ENCODE results near the gene ELOVL6. TPM values are rescaled to one million over a fixed set of nuclear protein-coding genes. Genes with fewer than 3 reads are reported as not detected.
"Not testable (repeated sequence)": the region's sequence is repeated elsewhere in the genome, so short reads cannot be mapped to it uniquely, and the experiment has no call there.

Gene ELOVL6
- not detected for polyA plus RNA-seq (ENCODE audit: low read depth in 6 of 6)

DNA sequence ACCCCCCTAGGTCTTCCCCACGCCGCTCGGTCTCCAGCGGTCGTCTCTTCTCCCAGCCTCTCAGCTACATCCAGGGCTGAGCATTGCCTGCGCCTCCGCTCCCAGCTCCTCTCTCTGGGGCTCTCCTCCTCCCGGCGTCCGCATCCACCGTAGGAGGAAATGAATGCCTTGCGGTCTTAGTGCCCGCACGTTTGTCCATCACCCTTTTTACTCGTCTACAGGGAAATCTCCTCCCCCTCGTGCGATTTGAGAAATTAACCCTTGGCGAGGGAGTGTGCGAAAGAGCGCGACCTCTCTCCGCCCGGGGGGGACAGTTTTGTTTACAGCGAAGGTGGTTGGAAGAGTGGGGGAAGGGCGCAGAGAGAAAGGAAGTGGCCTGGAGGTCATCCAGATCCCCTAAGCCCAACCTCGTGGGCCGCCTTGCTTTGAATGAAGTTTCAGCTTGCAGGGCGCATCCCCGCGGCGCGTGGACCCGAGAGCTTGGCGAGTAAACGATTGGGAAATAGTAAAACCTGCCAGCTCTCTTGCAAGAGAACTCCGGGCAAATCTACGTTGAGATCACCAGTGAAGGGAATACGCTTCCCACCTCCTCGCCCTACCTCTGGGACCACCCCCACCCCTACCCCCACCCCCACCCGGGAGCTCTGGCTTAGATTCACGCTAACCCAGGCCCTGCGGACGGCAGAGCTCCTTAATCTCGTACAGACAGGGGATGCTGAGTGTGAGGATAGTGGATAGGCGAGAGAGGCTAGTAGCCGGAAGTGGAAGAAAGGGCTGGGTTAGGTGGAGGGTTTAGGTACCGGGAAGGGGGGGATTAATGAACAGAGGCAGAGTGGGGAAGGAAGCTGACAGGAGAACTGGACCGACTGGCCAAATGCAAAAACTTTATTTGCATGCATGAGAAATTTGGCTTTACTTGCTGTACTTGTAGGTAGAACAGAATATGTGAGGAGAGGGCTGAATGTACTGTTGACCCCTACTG lies at the start of gene ELOVL6:
Gene ELOVL6, minus strand, starts transcription at position 181 of the 982 bp plus-strand sequence. CDS start 280 bp downstream, outside the sequence.
- DNase-seq, result peak; percentile 10
- no peaks in the 10 kb centered on the region for H3K9me3 Mint-ChIP-seq
- no peak for ATAC-seq (ENCODE audit: low read depth in 2 of 2)
- no peaks in the 10 kb centered on the region for H3K36me3 Mint-ChIP-seq
- H3K4me1 Mint-ChIP-seq, result peaks cover 30 to 36% (median 35%) of the 10 kb centered on the region in 3 donors
- peak within 1 kb of the TSS; percentile 89 to 99 (median 96) for H3K4me3 Mint-ChIP-seq
- H3K27me3 Mint-ChIP-seq, result no peaks in the 10 kb centered on the region
- peak within 1 kb of the TSS; percentile 67 to 90 (median 82) for H3K27ac Mint-ChIP-seq

DNA sequence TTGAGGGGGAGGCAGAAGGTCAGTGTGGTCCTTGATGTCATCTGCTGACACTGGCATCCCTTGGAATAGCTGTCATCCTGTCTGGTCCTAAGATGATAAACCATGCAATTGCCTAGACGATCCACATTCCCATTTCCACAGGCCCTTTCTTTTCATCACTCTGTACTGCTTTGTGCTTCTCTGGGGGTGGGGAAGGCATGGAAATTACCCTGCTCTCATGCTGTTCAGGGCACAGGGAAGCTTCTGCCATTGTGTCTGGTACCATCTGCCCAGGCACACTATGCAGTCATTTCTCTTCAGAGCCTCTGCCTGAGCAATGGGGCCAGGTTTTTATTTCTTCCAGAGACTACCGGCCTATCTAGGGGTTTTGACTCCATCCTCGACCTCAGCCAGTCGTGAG lies 49.7 kb upstream of the ELOVL6 start:
- DNase-seq (no peak), ATAC-seq (ENCODE audit: low read depth in 2 of 2) (no peak)
- Mint-ChIP-seq H3K27me3 (peaks cover 0 to 8% (median 5%) of the 10 kb centered on the region in 3 donors), H3K27ac (no peak overlapping the region), H3K36me3 (no peaks in the 10 kb centered on the region), H3K4me1 (no peaks in the 10 kb centered on the region), H3K9me3 (no peaks in the 10 kb centered on the region), H3K4me3 (no peak overlapping the region)

GRCh38 chr4:110247591-110247990 lies 49.2 kb upstream of the ELOVL6 start:
- Mint-ChIP-seq H3K9me3 (no peaks in the 10 kb centered on the region), H3K36me3 (no peaks in the 10 kb centered on the region), H3K4me3 (no peak overlapping the region), H3K27ac (no peak overlapping the region), H3K4me1 (no peaks in the 10 kb centered on the region), H3K27me3 (peaks cover 0 to 8% (median 5%) of the 10 kb centered on the region in 3 donors)
- ATAC-seq (ENCODE audit: low read depth in 2 of 2) (no peak), DNase-seq (no peak)

DNA sequence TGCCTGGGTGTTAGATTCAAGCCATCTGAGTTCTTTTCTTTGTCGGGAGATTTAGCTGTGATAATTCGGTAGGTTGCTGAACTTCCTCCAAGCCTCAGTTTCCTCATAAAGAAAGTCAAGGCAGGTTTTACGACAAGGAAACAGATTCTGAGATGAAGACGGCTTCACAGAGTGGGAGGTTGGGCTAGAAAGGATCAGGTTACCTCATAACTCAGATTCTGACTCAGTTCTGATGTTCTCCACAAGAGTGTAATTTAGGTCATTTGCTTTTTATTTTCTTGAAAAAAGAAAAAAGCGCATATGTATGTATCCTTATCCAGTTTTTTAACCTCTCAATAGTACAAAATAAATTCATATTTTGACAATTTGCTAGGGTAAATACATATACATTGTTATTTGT lies 47.2 kb upstream of the ELOVL6 start:
- H3K9me3 Mint-ChIP-seq, result no peaks in the 10 kb centered on the region
- H3K27me3 Mint-ChIP-seq, result peaks cover 5 to 8% (median 6%) of the 10 kb centered on the region in 3 donors
- H3K36me3 Mint-ChIP-seq, result no peaks in the 10 kb centered on the region
- H3K4me3 Mint-ChIP-seq, result no peak overlapping the region
- no peak for DNase-seq
- H3K4me1 Mint-ChIP-seq, result no peaks in the 10 kb centered on the region
- no peak overlapping the region for H3K27ac Mint-ChIP-seq
- no peak for ATAC-seq (ENCODE audit: low read depth in 2 of 2)

DNA sequence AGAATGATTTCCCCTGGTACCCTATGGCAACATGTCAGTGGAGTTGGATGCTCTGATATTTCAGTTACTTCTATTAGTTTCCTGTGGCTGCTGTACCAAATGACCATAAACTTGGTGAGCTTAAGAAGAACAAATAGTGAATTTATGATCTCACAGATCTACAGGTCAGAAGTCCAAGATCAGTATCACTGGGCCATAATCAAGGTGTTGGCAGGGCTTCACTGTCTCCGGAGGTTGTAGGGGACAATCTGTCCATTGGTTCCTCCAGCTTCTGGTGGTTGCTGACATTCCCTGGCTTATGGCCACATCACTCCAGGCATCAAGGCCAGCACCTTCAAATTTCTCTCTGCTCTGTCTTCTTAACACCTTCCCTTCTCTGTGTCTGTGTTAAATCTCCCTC lies 37.9 kb upstream of the ELOVL6 start:
- peaks cover 0 to 9% (median 3%) of the 10 kb centered on the region in 7 donors for H3K9me3 Mint-ChIP-seq
- H3K27ac Mint-ChIP-seq, result no peak overlapping the region
- DNase-seq (no peak), ATAC-seq (ENCODE audit: low read depth in 2 of 2) (no peak)
- no peak overlapping the region for H3K4me3 Mint-ChIP-seq
- peaks cover 0 to 4% (median 0%) of the 10 kb centered on the region in 3 donors for H3K4me1 Mint-ChIP-seq
- no peaks in the 10 kb centered on the region for H3K36me3 Mint-ChIP-seq
- peaks cover 0 to 5% (median 4%) of the 10 kb centered on the region in 3 donors for H3K27me3 Mint-ChIP-seq

- H3K27me3 Mint-ChIP-seq; H3K4me3 Mint-ChIP-seq; DNase-seq; H3K4me1 Mint-ChIP-seq; H3K9me3 Mint-ChIP-seq; H3K36me3 Mint-ChIP-seq; ATAC-seq (ENCODE audit: low read depth in 2 of 2): not testable (repeated sequence)
- peak overlapping the region in 1 of 6 donors; percentile 33 for H3K27ac Mint-ChIP-seq
Measured at GRCh38 chr4:110233581-110233980, 35.2 kb upstream of the ELOVL6 start.

GRCh38 chr4:110231869-110232268 lies 33.5 kb upstream of the ELOVL6 start:
- H3K27me3 Mint-ChIP-seq, result no peaks in the 10 kb centered on the region
- ATAC-seq (ENCODE audit: low read depth in 2 of 2) (no peak), DNase-seq (no peak)
- no peaks in the 10 kb centered on the region for H3K36me3 Mint-ChIP-seq
- no peak overlapping the region for H3K27ac Mint-ChIP-seq
- H3K4me1 Mint-ChIP-seq, result peaks cover 0 to 4% (median 0%) of the 10 kb centered on the region in 3 donors
- peaks cover 0 to 9% (median 3%) of the 10 kb centered on the region in 7 donors for H3K9me3 Mint-ChIP-seq
- H3K4me3 Mint-ChIP-seq, result no peak overlapping the region

GRCh38 chr4:110229266-110229665 lies 30.9 kb upstream of the ELOVL6 start:
- H3K27me3 Mint-ChIP-seq, result peaks cover 0 to 6% (median 0%) of the 10 kb centered on the region in 3 donors
- DNase-seq (no peak), ATAC-seq (ENCODE audit: low read depth in 2 of 2) (no peak)
- peaks cover 0 to 5% (median 0%) of the 10 kb centered on the region in 7 donors for H3K9me3 Mint-ChIP-seq
- H3K4me3 Mint-ChIP-seq, result no peak overlapping the region
- no peak overlapping the region for H3K27ac Mint-ChIP-seq
- peaks cover 0 to 4% (median 0%) of the 10 kb centered on the region in 3 donors for H3K4me1 Mint-ChIP-seq
- H3K36me3 Mint-ChIP-seq, result no peaks in the 10 kb centered on the region

- Mint-ChIP-seq H3K9me3 (peaks cover 0 to 2% (median 0%) of the 10 kb centered on the region in 7 donors), H3K27ac (no peak overlapping the region), H3K4me1 (no peaks in the 10 kb centered on the region), H3K36me3 (no peaks in the 10 kb centered on the region), H3K4me3 (no peak overlapping the region), H3K27me3 (peaks cover 0 to 32% (median 6%) of the 10 kb centered on the region in 3 donors)
- DNase-seq (no peak), ATAC-seq (ENCODE audit: low read depth in 2 of 2) (no peak)
Measured at GRCh38 chr4:110224812-110225211, 26.4 kb upstream of the ELOVL6 start.

- no peak for ATAC-seq (ENCODE audit: low read depth in 2 of 2)
- peaks cover 1 to 6% (median 2%) of the 10 kb centered on the region in 7 donors for H3K9me3 Mint-ChIP-seq
- peaks cover 2 to 5% of the 10 kb centered on the region in 2 donors for H3K36me3 Mint-ChIP-seq
- H3K4me1 Mint-ChIP-seq, result no peaks in the 10 kb centered on the region
- DNase-seq, result no peak
- H3K27ac Mint-ChIP-seq, result no peak overlapping the region
- H3K27me3 Mint-ChIP-seq, result peaks cover 6 to 38% (median 7%) of the 10 kb centered on the region in 3 donors
- no peak overlapping the region for H3K4me3 Mint-ChIP-seq
Measured at GRCh38 chr4:110224142-110224541, 25.7 kb upstream of the ELOVL6 start.

DNA sequence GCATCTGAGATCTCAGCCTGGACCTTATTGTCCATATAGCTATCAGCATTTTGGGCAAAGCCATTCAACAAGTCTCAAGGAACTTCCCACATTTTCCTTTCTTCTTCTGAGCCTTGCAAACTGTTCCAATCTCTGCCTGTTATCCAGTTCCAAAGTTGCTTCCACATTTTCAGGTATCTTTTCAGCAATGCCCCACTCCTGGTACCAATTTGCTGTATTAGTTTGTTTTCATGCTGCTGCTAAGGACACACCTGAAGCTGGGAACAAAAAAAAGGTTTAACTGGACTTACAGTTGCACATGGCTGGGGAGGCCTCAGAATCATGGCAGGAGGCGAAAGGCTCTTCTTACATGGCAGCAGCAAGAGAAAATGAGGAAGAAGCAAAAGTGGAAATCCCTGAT lies 20.5 kb upstream of the ELOVL6 start:
- ATAC-seq (ENCODE audit: low read depth in 2 of 2); H3K4me3 Mint-ChIP-seq; H3K4me1 Mint-ChIP-seq; DNase-seq: not testable (repeated sequence)
- Mint-ChIP-seq H3K36me3 (peaks cover 6 to 11% of the 10 kb centered on the region in 2 donors), H3K27me3 (peaks cover 20 to 38% (median 25%) of the 10 kb centered on the region in 3 donors), H3K27ac (peak overlapping the region in 1 of 6 donors; percentile 39), H3K9me3 (peaks cover 7 to 24% (median 11%) of the 10 kb centered on the region in 7 donors)

- Mint-ChIP-seq H3K27me3 (peaks cover 20 to 31% (median 25%) of the 10 kb centered on the region in 3 donors), H3K36me3 (peaks cover 6 to 11% of the 10 kb centered on the region in 2 donors), H3K9me3 (peaks cover 7 to 24% (median 11%) of the 10 kb centered on the region in 7 donors)
- not testable (repeated sequence) for H3K4me3 Mint-ChIP-seq; H3K27ac Mint-ChIP-seq; ATAC-seq (ENCODE audit: low read depth in 2 of 2); H3K4me1 Mint-ChIP-seq; DNase-seq
Measured at GRCh38 chr4:110217181-110217580, 18.8 kb upstream of the ELOVL6 start.

DNA sequence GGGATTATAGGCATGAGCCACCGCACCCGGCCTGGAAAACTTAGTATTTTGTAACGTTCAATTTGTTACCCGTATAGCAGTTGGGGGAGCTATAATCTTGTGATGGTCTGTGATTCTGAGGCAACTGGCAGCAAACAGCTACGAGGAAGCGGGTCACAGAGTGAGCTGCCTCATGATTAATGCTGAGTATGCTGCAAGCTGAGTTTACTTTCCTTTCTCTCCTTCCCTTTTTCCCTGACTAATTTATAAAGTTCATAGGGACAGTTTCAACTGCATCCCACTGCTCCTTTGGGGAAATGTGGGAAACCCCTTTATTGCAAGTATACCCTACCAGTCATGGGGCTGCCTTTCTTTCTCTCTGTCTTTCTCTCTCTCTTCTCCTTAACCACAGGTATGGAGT lies 17.7 kb upstream of the ELOVL6 start:
- Mint-ChIP-seq H3K9me3 (peaks cover 7 to 24% (median 11%) of the 10 kb centered on the region in 7 donors), H3K27me3 (peaks cover 20 to 26% (median 25%) of the 10 kb centered on the region in 3 donors), H3K4me1 (no peaks in the 10 kb centered on the region), H3K36me3 (peaks cover 6 to 11% of the 10 kb centered on the region in 2 donors), H3K4me3 (no peak overlapping the region), H3K27ac (no peak overlapping the region)
- DNase-seq (no peak), ATAC-seq (ENCODE audit: low read depth in 2 of 2) (no peak)

DNA sequence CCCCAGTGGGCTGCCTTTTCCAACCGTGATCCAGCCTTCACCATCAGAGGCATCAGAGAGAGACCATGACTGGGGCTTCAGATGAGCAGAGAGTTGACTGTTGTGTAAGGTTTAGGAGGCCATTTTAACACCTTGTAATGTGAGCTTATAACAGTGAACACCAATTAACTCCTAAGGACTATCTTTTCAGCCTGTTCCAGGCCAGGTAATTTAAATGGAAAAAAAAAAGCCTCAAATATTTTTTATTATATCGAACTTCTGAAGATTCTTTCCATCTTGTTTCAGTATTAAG lies 13.3 kb upstream of the ELOVL6 start:
- H3K4me1 Mint-ChIP-seq, result no peaks in the 10 kb centered on the region
- ATAC-seq (ENCODE audit: low read depth in 2 of 2), result no peak
- H3K36me3 Mint-ChIP-seq, result no peaks in the 10 kb centered on the region
- no peak overlapping the region for H3K4me3 Mint-ChIP-seq
- peaks cover 0 to 12% (median 6%) of the 10 kb centered on the region in 3 donors for H3K27me3 Mint-ChIP-seq
- DNase-seq, result no peak
- H3K27ac Mint-ChIP-seq, result no peak overlapping the region
- H3K9me3 Mint-ChIP-seq, result no peaks in the 10 kb centered on the region
